ENCODE data around the gene VAMP2. TPM values are rescaled to one million over a fixed set of nuclear protein-coding genes. Genes with fewer than 3 reads are reported as not detected.

VAMP2 gene
- total and polyA plus RNA-seq, 2 of the 4 experiments (the other 2 are of a cell fraction): 2.3 to 33.3 TPM

DNA sequence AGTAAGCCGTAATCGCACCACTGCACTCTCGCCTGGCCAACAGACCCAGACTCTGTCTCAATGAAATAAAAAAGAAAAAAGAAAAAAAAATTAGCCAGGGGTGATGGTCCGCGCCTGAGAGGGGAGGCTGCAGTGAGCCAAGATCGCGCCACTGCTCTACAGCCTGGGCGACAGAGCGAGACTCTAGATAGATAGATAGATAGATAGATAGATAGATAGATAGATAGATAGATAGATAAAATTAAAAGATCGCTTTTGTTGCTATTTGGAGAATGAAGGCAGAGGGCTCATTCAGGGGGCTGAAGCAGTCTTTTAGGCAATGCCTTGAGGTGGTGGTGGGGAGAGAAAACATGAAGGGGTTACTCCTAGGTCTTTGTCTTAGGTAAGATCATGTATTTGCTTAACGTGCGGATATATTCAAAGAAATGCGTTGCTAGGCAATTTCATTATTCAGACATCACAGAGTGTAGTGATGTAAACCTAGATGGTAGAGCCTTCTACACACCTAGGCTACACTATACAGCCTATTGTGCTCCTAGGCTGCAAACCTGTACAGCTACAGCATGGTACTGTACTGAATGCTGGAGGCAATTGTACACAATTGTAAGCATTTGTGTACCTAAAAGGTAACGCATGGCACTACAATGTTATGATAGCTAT, 34.5 kb downstream of the VAMP2 start:
- Histone ChIP-seq H3K27ac (ENCODE audit: insufficient read depth, low read length) (no peak overlapping the region), H4K91ac (ENCODE audit: insufficient read depth, low read depth, low read length) (no peak overlapping the region), H2BK120ac (ENCODE audit: low read depth, low read length) (no peak overlapping the region), H3K56ac (ENCODE audit: extremely low read depth, insufficient read depth, low read length) (no peak overlapping the region), H3K18ac (ENCODE audit: low read depth, low read length) (no peak overlapping the region), H2AK5ac (ENCODE audit: low read depth, low read length) (no peak overlapping the region), H3K4me2 (ENCODE audit: low read depth, low read length) (no peak overlapping the region), H2BK5ac (ENCODE audit: low read depth, low read length, poor library complexity, severe bottlenecking) (no peak overlapping the region), H2AK9ac (replicated peaks; ENCODE audit: low read depth, low read length, poor library complexity) (no peak overlapping the region), H3K36me3 (ENCODE audit: control insufficient read depth, insufficient read depth, low read length) (no peaks in the 10 kb centered on the region), H3K23ac (ENCODE audit: low read depth, low read length) (no peak overlapping the region), H3K4me3 (ENCODE audit: insufficient read depth, low read depth, low read length) (no peak overlapping the region), H3K4me1 (ENCODE audit: control insufficient read depth, insufficient read depth, low read length) (peaks cover 8% of the 10 kb centered on the region), H3K79me1 (ENCODE audit: low read depth in 1 of 2, low read length in 2 of 2) (no peaks in the 10 kb centered on the region; a peak in 1 of 4 replicates), H4K5ac (ENCODE audit: low read depth, low read length) (no peak overlapping the region), H3K9me3 (ENCODE audit: control insufficient read depth, insufficient read depth, low read length) (no peaks in the 10 kb centered on the region), H3K9me1 (ENCODE audit: insufficient read depth, low read length) (peaks cover 7% of the 10 kb centered on the region; the same call in 1 of the 2 replicates), H3K14ac (replicated peaks; ENCODE audit: low read depth, low read length) (no peak overlapping the region), H4K20me1 (ENCODE audit: insufficient read depth, low read length) (no peaks in the 10 kb centered on the region), H2BK15ac (ENCODE audit: low read depth, low read length) (no peak overlapping the region), H3K27me3 (ENCODE audit: control insufficient read depth, insufficient read depth, low read length) (no peaks in the 10 kb centered on the region), H3K4ac (ENCODE audit: low read depth, low read length) (no peak overlapping the region), H3K9ac (ENCODE audit: low read depth, low read length) (no peak overlapping the region), H2BK20ac (ENCODE audit: low read depth, low read length) (no peak overlapping the region), H2AFZ (replicated peaks; ENCODE audit: low read length, poor library complexity) (no peak overlapping the region), H4K8ac (ENCODE audit: low read depth in 2 of 2, low read length in 2 of 2) (no peak overlapping the region)
- BruUV-seq (replicated peaks): no TSS peak
- no peak for TF ChIP-seq CHD1 (IDR thresholded peaks at IDR 0.05; ENCODE audit: low read depth, low read length)
- no peak for TF ChIP-seq POLR2A (IDR thresholded peaks at IDR 0.05; ENCODE audit: low read depth, low read length)
- TF ChIP-seq BHLHE40 (IDR thresholded peaks at IDR 0.05; ENCODE audit: low read depth, low read length): no peak
- TF ChIP-seq MAZ (IDR thresholded peaks at IDR 0.05; ENCODE audit: borderline replicate concordance, low read depth, low read length): no peak
- TF ChIP-seq RFX5 (IDR thresholded peaks at IDR 0.05; ENCODE audit: low read depth, low read length): no peak
- TF ChIP-seq, protein P1, sequence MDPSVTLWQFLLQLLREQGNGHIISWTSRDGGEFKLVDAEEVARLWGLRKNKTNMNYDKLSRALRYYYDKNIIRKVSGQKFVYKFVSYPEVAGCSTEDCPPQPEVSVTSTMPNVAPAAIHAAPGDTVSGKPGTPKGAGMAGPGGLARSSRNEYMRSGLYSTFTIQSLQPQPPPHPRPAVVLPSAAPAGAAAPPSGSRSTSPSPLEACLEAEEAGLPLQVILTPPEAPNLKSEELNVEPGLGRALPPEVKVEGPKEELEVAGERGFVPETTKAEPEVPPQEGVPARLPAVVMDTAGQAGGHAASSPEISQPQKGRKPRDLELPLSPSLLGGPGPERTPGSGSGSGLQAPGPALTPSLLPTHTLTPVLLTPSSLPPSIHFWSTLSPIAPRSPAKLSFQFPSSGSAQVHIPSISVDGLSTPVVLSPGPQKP (IDR thresholded peaks at IDR 0.05; ENCODE audit: borderline replicate concordance, low read depth, low read length): no peak
- no peak for TF ChIP-seq CEBPB (IDR thresholded peaks at IDR 0.05; ENCODE audit: low read depth, low read length)
- TF ChIP-seq MXI1 (IDR thresholded peaks at IDR 0.05; ENCODE audit: borderline replicate concordance, low read depth, low read length): no peak
- TF ChIP-seq FOS (IDR thresholded peaks at IDR 0.05; ENCODE audit: low read depth, low read length): no peak
- no peak for TF ChIP-seq NFE2L2 (IDR thresholded peaks at IDR 0.05; ENCODE audit: low read depth, low read length)
- no peak for TF ChIP-seq RAD21 (IDR thresholded peaks at IDR 0.05; ENCODE audit: low read length)
- no peak for TF ChIP-seq MAFK (IDR thresholded peaks at IDR 0.05; ENCODE audit: low read depth, low read length)
- no peak for TF ChIP-seq SMC3 (IDR thresholded peaks at IDR 0.05; ENCODE audit: low read depth, low read length)
- TF ChIP-seq RCOR1 (IDR thresholded peaks at IDR 0.05; ENCODE audit: insufficient replicate concordance, low read length): no peak
- TF ChIP-seq, protein P2, sequence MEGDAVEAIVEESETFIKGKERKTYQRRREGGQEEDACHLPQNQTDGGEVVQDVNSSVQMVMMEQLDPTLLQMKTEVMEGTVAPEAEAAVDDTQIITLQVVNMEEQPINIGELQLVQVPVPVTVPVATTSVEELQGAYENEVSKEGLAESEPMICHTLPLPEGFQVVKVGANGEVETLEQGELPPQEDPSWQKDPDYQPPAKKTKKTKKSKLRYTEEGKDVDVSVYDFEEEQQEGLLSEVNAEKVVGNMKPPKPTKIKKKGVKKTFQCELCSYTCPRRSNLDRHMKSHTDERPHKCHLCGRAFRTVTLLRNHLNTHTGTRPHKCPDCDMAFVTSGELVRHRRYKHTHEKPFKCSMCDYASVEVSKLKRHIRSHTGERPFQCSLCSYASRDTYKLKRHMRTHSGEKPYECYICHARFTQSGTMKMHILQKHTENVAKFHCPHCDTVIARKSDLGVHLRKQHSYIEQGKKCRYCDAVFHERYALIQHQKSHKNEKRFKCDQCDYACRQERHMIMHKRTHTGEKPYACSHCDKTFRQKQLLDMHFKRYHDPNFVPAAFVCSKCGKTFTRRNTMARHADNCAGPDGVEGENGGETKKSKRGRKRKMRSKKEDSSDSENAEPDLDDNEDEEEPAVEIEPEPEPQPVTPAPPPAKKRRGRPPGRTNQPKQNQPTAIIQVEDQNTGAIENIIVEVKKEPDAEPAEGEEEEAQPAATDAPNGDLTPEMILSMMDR (conservative IDR thresholded peaks at IDR 0.05; ENCODE audit: low read depth, low read length): no peak
- TF ChIP-seq, protein P3, sequence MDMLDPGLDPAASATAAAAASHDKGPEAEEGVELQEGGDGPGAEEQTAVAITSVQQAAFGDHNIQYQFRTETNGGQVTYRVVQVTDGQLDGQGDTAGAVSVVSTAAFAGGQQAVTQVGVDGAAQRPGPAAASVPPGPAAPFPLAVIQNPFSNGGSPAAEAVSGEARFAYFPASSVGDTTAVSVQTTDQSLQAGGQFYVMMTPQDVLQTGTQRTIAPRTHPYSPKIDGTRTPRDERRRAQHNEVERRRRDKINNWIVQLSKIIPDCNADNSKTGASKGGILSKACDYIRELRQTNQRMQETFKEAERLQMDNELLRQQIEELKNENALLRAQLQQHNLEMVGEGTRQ (IDR thresholded peaks at IDR 0.05; ENCODE audit: low read depth, low read length): no peak
- ChIA-PET POLR2A (ENCODE audit: unreplicated experiment) (no interaction called here), CTCF (no interaction called here)
- WGBS, 2 experiments (ENCODE audit: extremely low coverage in 2 of 2, insufficient read length in 1 of 2): 94% methylated on average over 5 of the region's 14 CpGs; no CpG with 5 or more reads in 1 of the 2 experiments
- intact Hi-C loops (cut with micrococcal nuclease): no loop called here
- ATAC-seq (ENCODE audit: low read depth) (no peak), DNase-seq (no peak)
- in situ Hi-C loops (cut with MboI; ENCODE audit: low sequenced_read_pairs): no loop called here
- dilution Hi-C loops (cut with HindIII; ENCODE audit: low sequenced_read_pairs, unreplicated experiment): no loop called here
